GM21526 (cell line): Measurements from ENCODE around the gene TAS2R13.

ENCODE experiments used
- ATAC-seq: cut with Tn5 transposase; IDR thresholded peaks from one replicate; pipeline ENCODE4 v1.9.1; 2021; ENCODE audit warnings: moderate library complexity; ENCODE audit not compliant: unreplicated experiment, low FRiP score

TAS2R13 gene

GRCh38 chr12:10909462-10909861 is at the start of gene TAS2R13:
TAS2R13 (minus strand) TSS chr12:10909562; CDS start chr12:10909298, 264 bp downstream.
- no peak for ATAC-seq

DNA sequence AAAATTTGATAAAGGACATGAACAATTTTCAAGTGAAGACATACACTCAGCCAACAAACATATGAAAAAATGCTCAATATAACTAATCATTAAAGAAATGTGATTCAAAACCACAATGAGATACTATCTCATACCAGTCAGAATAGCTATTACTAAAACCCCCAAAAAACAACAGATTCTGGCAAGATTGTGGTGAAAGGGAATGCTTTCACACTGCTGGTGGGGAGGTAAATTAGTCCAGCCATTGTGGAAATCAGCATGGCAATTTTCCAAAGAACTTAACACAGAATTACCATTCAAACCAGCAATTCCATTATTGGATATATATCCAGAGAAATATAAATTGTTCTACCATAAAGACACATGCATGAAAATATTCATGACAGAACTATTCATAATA is 48.4 kb upstream of the TAS2R13 start:
- no peak for ATAC-seq

DNA sequence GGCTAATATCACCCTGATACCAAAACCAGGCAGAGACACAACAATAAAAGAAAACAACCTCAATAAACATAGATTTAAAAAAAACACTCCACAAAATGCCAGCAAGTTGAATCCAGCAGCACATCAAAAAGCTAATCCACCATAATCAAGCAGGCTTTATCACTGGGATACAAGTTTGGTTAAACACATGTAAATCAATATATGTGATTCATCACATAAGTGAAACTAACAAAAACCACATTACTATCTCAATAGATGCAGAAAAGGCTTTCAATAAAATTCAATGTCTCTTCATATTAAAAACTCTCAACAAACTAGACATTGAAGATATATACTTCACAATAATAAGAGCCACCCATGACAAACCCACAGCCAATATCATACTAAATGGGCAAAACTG is 46.7 kb upstream of the TAS2R13 start:
- ATAC-seq = no peak

DNA sequence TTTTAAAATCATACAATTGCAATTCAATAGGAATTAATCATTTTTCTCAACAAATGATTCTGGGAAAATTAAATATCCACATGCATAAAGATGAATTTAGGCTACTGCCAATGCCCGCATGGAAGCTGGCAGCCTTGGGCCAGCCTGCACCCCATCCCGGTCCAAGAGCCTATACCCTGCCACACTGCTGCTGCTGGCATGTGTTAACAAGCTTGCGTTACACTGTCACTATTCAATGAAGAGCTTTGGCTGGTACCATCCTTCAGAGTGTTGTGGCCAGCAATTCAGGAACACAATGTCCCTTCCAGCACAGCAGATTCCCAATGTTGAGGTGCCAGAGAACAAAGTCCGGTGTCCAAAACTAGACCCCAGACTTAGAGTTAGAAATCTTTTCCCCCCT is 43.3 kb upstream of the TAS2R13 start:
- no peak for ATAC-seq

DNA sequence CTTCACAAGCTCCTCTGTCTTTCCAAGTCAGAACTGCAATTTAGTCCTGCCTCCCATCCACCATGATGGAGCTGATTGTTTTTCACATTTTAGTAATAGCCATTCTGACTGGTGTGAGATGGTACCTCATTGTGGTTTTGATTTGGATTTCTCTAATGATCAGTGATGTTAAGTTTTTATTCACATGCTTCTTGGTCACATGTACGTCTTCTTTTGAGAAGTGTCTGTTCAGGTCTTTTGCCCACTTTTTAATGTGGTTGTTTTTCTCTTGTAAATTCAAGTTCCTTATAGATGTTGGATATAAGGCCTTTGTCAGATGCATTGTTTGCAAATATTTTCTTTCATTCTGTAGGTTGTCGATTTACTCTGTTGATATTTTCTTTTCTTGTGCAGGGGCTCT is 33.8 kb upstream of the TAS2R13 start:
- ATAC-seq = no peak

DNA sequence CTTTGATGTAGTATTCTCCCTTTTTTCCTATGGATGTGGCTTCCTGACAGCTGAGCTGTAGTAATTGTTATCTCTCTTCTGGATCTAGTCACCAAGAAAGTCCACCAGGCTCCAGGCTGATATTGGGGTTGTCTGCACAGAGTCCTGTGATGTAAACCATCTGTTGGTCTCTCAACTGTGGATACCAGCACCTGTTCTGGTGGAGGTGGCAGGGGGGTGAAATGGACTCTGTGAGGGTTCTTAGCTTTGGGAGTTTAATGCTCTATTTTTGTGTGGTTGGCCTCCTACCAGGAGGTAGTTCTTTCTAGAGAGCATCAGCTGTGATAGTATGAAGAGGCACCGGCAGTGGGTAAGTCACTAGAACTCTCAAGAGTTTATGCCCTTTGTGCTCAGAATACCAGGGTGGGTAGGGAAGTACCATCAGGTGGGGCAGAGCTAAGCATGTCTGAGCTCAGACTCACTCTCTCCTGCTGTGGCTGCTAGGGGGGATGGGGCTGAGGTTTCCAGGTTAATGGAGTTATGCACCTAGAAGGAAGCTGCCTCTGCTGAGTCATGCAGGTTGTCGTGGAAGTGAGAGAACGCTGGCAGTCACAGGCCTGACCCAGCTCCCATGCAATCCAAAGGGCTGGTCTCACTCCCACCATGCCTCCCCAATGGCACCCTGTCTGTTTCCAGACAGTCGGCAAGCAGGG is 32.7 kb upstream of the TAS2R13 start:
- ATAC-seq = no peak

DNA sequence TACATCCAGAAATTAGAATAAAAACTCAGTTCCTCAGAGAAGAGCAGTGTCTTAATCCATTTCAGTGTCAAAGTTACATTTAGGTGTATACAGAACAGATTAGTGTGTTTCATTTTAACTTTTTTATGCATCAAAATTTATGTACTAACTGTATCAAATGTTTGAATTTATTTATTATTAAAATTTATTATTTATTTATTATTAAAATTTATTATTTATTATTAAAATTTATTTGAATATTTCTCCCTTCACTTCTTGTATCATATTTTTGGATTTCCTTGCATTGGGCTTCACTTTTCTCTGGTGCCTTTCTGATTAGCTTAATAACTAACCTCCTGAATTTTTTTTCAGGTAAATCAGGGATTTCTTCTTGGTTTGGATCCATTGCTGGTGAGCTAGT is 32.0 kb upstream of the TAS2R13 start:
- ATAC-seq = no peak

GRCh38 chr12:10940389-10940788 is 31.0 kb upstream of the TAS2R13 start:
- no peak for ATAC-seq

DNA sequence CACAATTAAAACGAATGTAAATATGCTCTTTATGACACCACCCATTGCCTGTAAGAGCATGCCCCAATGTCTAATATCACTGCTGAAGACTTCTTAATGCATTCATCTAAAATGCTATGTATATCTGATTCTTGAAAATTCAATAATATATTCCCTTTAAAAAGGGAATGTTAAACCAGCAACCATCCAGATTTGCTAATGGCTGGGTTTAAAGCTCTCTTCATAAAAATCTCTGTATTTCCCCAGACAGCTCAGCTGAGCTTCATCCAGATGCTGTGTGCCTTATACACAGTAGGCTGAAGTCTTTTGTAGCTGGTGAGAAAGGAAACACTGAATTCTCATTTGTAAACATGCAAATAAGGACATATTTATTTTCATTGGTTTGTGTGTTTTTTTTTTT is 29.8 kb upstream of the TAS2R13 start, which contains the start of gene TAS2R14:
Gene TAS2R14, minus strand, starts transcription at position 101 of the 400 bp plus-strand sequence. Its CDS starts 56 bp downstream, at position 45.
- ATAC-seq = no peak

GRCh38 chr12:10936506-10936905 is 27.1 kb upstream of the TAS2R13 start:
- ATAC-seq = no peak

GRCh38 chr12:10928746-10929286 is 19.5 kb upstream of the TAS2R13 start, which contains the start of gene PRH2:
PRH2 (plus strand) TSS chr12:10929236; CDS start chr12:10929274, 38 bp downstream.
- ATAC-seq = no peak

GRCh38 chr12:10926269-10926668 is 16.9 kb upstream of the TAS2R13 start:
- no peak for ATAC-seq

- ATAC-seq = no peak
Measured at GRCh38 chr12:10919809-10920208, 10.4 kb upstream of the TAS2R13 start.

DNA sequence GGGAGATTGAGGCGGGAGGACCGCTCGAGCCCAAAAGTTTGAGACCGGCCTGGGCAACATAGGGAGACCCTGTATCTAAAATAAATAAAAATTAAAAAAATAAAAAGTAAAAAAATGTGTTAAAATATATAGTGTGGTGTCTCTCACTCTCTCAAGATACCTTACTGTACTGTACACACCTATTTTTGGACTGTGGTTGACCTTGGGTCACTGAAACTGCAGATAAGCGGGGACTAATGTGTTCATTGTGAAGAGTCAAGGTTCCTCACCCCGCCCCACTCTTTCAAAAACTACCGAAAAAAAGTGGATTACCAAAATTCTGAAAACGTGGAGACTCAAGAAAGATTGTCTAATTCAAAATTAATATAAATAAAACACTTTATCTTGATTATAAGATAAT is 1.0 kb upstream of the TAS2R13 start:
- ATAC-seq = no peak

- ATAC-seq = no peak
Measured at GRCh38 chr12:10904686-10905085, 4.7 kb downstream of the TAS2R13 start.

DNA sequence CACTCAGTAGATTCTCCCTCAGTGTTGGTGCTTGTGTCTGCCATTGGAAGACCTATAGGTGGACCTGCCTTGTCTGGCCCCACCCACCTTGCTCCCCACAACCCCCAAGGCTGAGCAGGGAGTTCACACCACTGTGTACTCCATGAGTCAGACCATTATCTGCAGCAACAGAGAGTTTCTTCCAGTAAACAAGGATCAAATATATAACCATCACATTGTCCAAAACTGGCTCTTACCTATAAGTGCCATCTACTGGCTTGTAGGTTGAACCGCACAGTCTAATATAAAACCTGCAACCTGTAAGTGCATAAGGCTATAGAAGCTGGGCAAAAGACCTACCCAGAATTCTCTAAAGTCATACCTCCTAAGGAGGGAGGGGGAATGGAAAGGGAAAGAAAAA is 7.9 kb downstream of the TAS2R13 start:
- ATAC-seq = no peak

DNA sequence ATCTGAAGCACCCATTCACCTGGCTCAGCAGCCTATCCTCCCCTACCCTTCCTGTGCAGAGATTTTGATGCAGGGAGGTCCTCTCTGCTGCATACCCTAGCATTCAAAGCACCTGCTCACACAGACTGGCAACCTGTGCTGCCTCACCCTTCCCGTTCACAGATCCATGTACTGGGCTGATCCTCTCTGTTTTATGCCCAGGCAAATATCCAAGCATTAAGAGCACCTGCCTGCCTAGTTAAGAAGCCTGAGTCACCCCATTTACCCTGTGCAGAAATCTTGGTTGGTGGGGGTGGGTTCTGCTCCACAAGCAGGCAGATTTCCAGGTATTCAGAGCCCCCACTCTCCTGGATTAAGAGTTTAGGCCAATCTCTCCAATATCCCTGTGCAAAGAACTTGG is 8.4 kb downstream of the TAS2R13 start:
- no peak for ATAC-seq

DNA sequence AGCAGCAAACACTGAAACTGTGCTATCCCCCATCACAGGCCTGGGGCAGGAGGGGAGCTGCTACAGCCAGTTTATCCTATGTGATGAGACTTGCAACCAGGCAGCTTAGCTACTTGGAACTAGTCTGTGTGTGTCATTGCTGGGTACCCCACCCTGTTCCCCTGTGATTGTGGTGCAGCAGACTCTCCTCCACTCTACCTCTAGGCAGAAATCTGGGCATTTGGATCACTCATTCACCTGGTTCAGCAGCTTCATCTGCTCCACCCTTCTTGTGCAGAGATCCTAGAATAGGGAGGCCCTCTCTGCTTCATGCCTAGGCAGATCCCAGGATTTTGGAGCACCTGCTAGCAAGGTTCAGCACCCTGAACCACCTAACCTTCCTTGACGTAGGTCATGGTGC is 8.8 kb downstream of the TAS2R13 start:
- no peak for ATAC-seq

DNA sequence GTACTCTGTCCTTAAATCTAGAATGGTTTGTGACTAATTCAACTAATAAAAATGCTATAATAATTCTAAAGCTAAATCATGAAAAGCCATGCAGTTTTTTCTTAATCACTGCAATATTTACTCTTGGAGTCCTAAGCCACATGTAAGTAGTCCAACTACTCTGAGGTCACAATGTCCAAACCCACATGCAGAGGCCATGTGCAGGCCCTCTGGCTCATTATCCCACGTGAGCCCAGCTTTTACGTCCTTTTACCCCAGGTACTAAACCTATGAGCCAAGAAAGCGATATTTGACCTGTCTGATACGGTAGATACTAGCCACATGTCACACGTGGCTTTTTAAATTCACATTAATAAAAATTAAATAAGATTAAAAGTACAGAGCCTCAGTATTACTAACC is 12.5 kb downstream of the TAS2R13 start:
- no peak for ATAC-seq

- no peak for ATAC-seq
Measured at GRCh38 chr12:10891937-10892336, 17.4 kb downstream of the TAS2R13 start.

DNA sequence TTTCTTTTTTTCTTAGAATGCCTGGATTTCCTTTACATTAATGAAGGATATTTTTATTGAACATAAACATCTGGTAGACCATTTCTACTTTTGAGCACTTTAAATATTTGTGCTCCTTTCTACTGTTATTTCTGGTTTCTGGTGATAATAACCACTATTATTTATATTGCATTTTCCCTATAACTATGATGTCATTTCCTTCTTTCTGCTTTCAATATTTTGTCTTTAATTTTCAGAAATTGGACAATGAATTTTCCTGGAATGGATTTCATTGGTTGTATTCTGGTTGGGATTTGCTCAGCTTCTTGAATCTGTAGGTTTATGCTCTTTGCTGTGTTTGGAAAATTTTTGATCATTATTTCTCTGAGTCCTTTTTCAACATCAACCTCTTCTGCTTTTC is 20.1 kb downstream of the TAS2R13 start:
- ATAC-seq = no peak

- no peak for ATAC-seq
Measured at GRCh38 chr12:10884086-10884725, 25.2 kb downstream of the TAS2R13 start, which contains the start of gene PRH1. PRH1 (minus strand) TSS chr12:10884255; CDS start chr12:10884217, 38 bp downstream.
